BLaER1 (cell line): Measurements from ENCODE around the gene CHMP6.
A peak's percentile ranks its signal among the peaks of the same experiment; 100 is the strongest.

Experiments used
- H3K27ac ChIP-seq: shearing (Covaris generic); formaldehyde crosslinking; 2 replicates; pipeline ENCODE4 v1.8.1; 2022
- H3K27me3 ChIP-seq: shearing (Covaris generic); formaldehyde crosslinking; 2 replicates; pipeline ENCODE4 v1.8.1; 2022
- H3K36me3 ChIP-seq: shearing (Covaris generic); formaldehyde crosslinking; 2 replicates; pipeline ENCODE4 v1.8.1; 2022
- H3K4me1 ChIP-seq: shearing (Covaris generic); formaldehyde crosslinking; 2 replicates; pipeline ENCODE4 v1.8.1; 2022
- H3K4me2 ChIP-seq: shearing (Covaris generic); formaldehyde crosslinking; 2 replicates; pipeline ENCODE4 v1.8.1; 2022
- H3K4me3 ChIP-seq: shearing (Covaris generic); formaldehyde crosslinking; 2 replicates; pipeline ENCODE4 v1.8.1; 2022
- H3K9ac ChIP-seq: shearing (Covaris generic); formaldehyde crosslinking; 2 replicates; pipeline ENCODE4 v1.8.1; 2022
- H3K9me3 ChIP-seq: shearing (Covaris generic); formaldehyde crosslinking; 2 replicates; pipeline ENCODE4 v1.8.1; 2022
- H4K20me1 ChIP-seq: shearing (Covaris generic); formaldehyde crosslinking; 2 replicates; pipeline ENCODE4 v1.8.1; 2022
- Cebpa-rat ChIP-seq: shearing (Covaris generic); IDR thresholded peaks from 2 replicates; pipeline ENCODE4 v1.8.1; 2022

CHMP6 gene

DNA sequence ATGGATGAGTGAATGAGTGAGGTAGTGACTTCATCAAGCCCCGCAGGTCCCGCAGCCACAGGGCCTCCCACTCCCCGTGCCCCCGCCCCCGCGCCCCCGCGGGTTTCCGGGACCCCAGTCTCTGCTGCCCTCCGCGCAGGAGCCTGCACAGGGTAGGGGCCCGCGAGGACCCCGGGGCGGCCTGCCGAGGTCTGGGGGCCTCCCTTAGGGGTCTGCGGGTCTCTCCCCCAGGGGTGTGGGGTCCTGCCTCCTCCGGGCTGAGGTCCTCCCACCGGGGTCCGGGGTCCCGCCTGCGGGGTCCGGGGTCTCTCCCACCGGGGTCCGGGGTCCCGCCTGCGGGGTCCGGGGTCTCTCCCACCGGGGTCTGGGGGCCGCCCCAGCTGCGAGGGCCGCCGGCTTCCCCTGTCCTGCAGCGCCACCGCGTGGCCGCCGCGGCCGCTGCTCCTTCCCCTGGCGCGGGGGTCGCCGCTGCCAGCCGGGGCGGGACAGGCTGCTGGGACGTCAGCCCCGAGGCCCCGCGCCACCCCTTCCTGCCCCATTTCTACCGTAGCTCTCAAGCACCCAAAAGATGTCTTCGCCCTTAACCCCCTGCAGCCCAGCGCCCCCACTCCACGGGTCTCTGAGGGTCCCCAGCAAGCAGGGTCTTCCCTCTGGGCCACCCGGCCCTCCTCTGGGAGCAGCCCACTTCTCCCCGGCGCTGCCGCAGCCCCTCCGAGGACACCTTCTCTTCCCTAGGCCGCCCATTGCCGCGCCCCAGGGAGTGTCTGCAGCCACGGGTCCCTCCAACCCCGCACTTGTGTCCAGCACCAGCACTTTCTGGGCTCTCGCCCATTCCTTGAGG lies 10.4 kb upstream of the CHMP6 start:
- no peaks in the 10 kb centered on the region for H3K36me3 ChIP-seq
- H3K27me3 ChIP-seq, result peaks cover 50% of the 10 kb centered on the region
- H3K4me2 ChIP-seq, result peak overlapping the region; percentile 62
- no peak overlapping the region for H3K9ac ChIP-seq
- no peak for TF ChIP-seq Cebpa-rat
- no peak overlapping the region for H3K27ac ChIP-seq
- H4K20me1 ChIP-seq, result peaks cover 14% of the 10 kb centered on the region; the same call in 1 of the 2 replicates
- H3K4me1 ChIP-seq, result peaks cover 28% of the 10 kb centered on the region
- no peak overlapping the region for H3K4me3 ChIP-seq
- no peaks in the 10 kb centered on the region for H3K9me3 ChIP-seq

- no peaks in the 10 kb centered on the region for H3K36me3 ChIP-seq
- H3K9me3 ChIP-seq, result no peaks in the 10 kb centered on the region
- no peak overlapping the region for H3K4me3 ChIP-seq
- peaks cover 57% of the 10 kb centered on the region for H3K27me3 ChIP-seq
- H3K9ac ChIP-seq, result no peak overlapping the region
- TF ChIP-seq Cebpa-rat, result no peak
- H3K27ac ChIP-seq, result no peak overlapping the region
- peaks cover 35% of the 10 kb centered on the region for H3K4me1 ChIP-seq
- H4K20me1 ChIP-seq, result peaks cover 20% of the 10 kb centered on the region
- no peak overlapping the region for H3K4me2 ChIP-seq
Measured at GRCh38 chr17:80981929-80982425, 9.7 kb upstream of the CHMP6 start.

DNA sequence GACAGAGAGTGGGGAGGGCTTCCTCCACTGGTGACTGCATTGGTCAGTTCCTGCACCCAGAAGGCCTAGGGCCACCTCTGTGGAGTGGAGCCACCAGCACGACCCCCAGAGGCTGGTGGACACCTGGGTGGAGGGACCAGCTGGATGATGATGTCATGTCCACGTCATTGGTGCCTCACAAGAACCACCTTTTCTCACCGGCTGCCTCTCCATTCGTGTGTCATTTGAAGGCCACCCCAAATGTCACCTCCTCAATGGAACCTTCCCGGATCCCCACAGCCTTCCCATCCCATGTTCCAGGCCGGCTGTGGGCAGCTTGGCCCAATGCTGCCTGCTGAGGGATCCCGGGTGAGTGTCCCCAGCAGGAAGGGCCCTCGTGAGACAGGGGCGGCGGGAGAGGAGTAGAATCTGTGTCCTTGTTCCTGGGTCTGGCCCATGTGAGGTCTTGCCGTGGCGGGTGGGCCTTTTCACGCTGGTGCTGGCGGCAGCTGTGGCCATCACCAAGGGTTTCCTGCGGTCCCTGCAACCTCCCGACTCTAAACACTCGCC lies 9.1 kb upstream of the CHMP6 start:
- Histone ChIP-seq H3K4me2 (no peak overlapping the region), H3K9ac (no peak overlapping the region), H3K27me3 (peaks cover 62% of the 10 kb centered on the region), H3K4me1 (peaks cover 40% of the 10 kb centered on the region), H3K27ac (no peak overlapping the region), H3K36me3 (no peaks in the 10 kb centered on the region), H3K9me3 (no peaks in the 10 kb centered on the region), H4K20me1 (peaks cover 24% of the 10 kb centered on the region), H3K4me3 (no peak overlapping the region)
- no peak for TF ChIP-seq Cebpa-rat

DNA sequence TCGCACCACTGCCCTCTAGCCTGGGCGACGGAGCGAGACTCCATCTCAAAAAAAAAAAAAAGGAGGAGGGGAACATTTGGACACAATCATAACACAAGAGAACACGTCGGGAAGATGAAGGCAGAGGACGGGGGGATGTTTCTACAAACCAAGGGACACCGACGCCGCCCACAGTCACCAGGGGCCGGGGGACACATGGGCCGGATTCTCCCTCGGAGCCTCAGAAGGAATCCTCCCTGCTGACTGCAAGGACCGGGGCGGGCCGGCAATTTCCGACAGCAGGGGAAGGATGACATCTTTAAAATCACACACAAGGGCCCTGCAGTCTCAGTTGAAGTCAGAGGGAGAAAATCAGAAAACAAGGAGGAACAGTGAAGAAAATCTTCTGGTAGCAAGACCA lies 8.1 kb upstream of the CHMP6 start:
- Histone ChIP-seq H3K36me3 (no peaks in the 10 kb centered on the region), H4K20me1 (peaks cover 35% of the 10 kb centered on the region), H3K4me3 (no peak overlapping the region), H3K27me3 (peaks cover 72% of the 10 kb centered on the region), H3K27ac (no peak overlapping the region), H3K9me3 (no peaks in the 10 kb centered on the region), H3K4me1 (peaks cover 50% of the 10 kb centered on the region), H3K9ac (no peak overlapping the region), H3K4me2 (no peak overlapping the region)
- TF ChIP-seq Cebpa-rat, result no peak

GRCh38 chr17:80984749-80985148 lies 6.9 kb upstream of the CHMP6 start:
- Histone ChIP-seq H3K4me2 (no peak overlapping the region), H3K9ac (no peak overlapping the region), H3K27me3 (peaks cover 84% of the 10 kb centered on the region)

GRCh38 chr17:80986046-80986445 lies 5.6 kb upstream of the CHMP6 start:
- H3K36me3 ChIP-seq, result no peaks in the 10 kb centered on the region
- TF ChIP-seq Cebpa-rat, result no peak
- H3K9ac ChIP-seq, result no peak overlapping the region
- H4K20me1 ChIP-seq, result peaks cover 36% of the 10 kb centered on the region
- no peak overlapping the region for H3K4me3 ChIP-seq
- H3K27ac ChIP-seq, result no peak overlapping the region
- peaks cover 49% of the 10 kb centered on the region for H3K4me1 ChIP-seq
- peak overlapping the region; percentile 81; the same call in 1 of the 2 replicates for H3K4me2 ChIP-seq
- H3K9me3 ChIP-seq, result no peaks in the 10 kb centered on the region
- peaks cover 91% of the 10 kb centered on the region for H3K27me3 ChIP-seq

More at GRCh38 chr17:80984749-80985148, 6.9 kb upstream of the CHMP6 start:
- Histone ChIP-seq H3K9me3 (no peaks in the 10 kb centered on the region), H3K4me1 (peaks cover 52% of the 10 kb centered on the region), H3K4me3 (no peak overlapping the region), H4K20me1 (peaks cover 36% of the 10 kb centered on the region), H3K36me3 (no peaks in the 10 kb centered on the region), H3K27ac (no peak overlapping the region)
- TF ChIP-seq Cebpa-rat, result no peak

DNA sequence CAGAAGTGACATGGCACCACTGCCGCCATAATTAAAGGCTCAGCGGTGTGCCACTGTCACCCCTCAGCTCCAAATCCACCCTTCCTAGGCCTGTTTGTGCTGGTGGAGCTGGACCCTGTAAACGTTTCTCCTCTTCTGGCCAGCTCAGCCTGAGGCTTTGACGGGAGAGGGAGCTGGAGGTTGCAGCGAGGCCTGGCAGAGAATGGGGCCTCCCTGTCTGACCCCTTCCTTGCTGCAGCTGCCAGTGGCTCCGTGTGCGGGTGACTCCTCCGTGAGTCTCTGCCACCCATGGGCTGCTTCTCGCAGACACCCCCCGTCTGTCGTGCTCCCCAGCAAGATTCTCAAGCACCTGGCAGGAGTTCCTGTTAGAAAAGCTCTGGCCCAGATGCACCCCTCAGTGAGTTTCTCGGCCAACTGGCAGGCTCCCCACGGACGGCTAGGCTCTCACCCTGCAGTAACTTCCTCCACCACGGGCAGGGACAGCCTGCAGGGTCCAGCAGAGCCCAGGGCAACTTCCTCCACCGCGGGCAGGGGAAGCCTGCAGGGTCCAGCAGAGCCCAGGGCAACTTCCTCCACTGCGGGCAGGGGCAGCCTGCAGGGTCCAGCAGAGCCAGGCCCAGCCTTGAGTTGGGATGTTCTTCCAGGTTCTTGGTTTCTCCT lies 4.7 kb upstream of the CHMP6 start:
- no peak overlapping the region for H3K9ac ChIP-seq
- H3K27ac ChIP-seq, result no peak overlapping the region
- no peaks in the 10 kb centered on the region for H3K36me3 ChIP-seq
- H3K4me1 ChIP-seq, result peaks cover 47% of the 10 kb centered on the region
- H4K20me1 ChIP-seq, result peaks cover 29% of the 10 kb centered on the region
- TF ChIP-seq Cebpa-rat, result no peak
- H3K27me3 ChIP-seq, result peaks cover 87% of the 10 kb centered on the region
- peak overlapping the region; percentile 81 for H3K4me2 ChIP-seq
- H3K4me3 ChIP-seq, result peak overlapping the region; percentile 8; the same call in 1 of the 2 replicates
- no peaks in the 10 kb centered on the region for H3K9me3 ChIP-seq

GRCh38 chr17:80987941-80988461 lies 3.6 kb upstream of the CHMP6 start:
- peaks cover 52% of the 10 kb centered on the region for H3K4me1 ChIP-seq
- TF ChIP-seq Cebpa-rat, result no peak
- H4K20me1 ChIP-seq, result peaks cover 31% of the 10 kb centered on the region
- H3K4me3 ChIP-seq, result no peak overlapping the region
- H3K27me3 ChIP-seq, result peaks cover 87% of the 10 kb centered on the region
- H3K9me3 ChIP-seq, result no peaks in the 10 kb centered on the region
- no peak overlapping the region for H3K9ac ChIP-seq
- H3K27ac ChIP-seq, result no peak overlapping the region
- no peaks in the 10 kb centered on the region for H3K36me3 ChIP-seq
- peak overlapping the region; percentile 81 for H3K4me2 ChIP-seq

GRCh38 chr17:80989586-80989913 lies 2.1 kb upstream of the CHMP6 start:
- Histone ChIP-seq H3K4me1 (peaks cover 60% of the 10 kb centered on the region), H3K27ac (no peak overlapping the region), H3K27me3 (peaks cover 74% of the 10 kb centered on the region), H4K20me1 (peaks cover 45% of the 10 kb centered on the region), H3K4me3 (no peak overlapping the region), H3K9me3 (no peaks in the 10 kb centered on the region), H3K4me2 (peak overlapping the region; percentile 81; the same call in 1 of the 2 replicates), H3K9ac (no peak overlapping the region), H3K36me3 (no peaks in the 10 kb centered on the region)
- no peak for TF ChIP-seq Cebpa-rat
